Measurements from ENCODE around the gene RNF220.

DNA sequence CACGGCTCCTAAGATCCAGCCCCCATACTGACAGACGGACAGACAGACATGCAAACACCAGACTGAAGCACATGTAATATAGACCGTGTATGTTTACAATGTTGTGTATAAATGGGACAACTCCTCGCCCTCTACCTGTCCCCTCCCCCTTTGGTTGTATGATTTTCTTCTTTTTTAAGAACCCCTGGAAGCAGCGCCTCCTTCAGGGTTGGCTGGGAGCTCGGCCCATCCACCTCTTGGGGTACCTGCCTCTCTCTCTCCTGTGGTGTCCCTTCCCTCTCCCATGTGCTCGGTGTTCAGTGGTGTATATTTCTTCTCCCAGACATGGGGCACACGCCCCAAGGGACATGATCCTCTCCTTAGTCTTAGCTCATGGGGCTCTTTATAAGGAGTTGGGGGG lies 246.0 kb downstream of the RNF220 start:
- TF ChIP-seq, protein P1, sequence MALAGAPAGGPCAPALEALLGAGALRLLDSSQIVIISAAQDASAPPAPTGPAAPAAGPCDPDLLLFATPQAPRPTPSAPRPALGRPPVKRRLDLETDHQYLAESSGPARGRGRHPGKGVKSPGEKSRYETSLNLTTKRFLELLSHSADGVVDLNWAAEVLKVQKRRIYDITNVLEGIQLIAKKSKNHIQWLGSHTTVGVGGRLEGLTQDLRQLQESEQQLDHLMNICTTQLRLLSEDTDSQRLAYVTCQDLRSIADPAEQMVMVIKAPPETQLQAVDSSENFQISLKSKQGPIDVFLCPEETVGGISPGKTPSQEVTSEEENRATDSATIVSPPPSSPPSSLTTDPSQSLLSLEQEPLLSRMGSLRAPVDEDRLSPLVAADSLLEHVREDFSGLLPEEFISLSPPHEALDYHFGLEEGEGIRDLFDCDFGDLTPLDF (CRISPR knock-in tag; IDR thresholded peaks at IDR 0.05), result no peak
- no peak for TF ChIP-seq TCF7 (CRISPR knock-in tag; IDR thresholded peaks at IDR 0.05; ENCODE audit: low read depth)
- TF ChIP-seq, protein P2, sequence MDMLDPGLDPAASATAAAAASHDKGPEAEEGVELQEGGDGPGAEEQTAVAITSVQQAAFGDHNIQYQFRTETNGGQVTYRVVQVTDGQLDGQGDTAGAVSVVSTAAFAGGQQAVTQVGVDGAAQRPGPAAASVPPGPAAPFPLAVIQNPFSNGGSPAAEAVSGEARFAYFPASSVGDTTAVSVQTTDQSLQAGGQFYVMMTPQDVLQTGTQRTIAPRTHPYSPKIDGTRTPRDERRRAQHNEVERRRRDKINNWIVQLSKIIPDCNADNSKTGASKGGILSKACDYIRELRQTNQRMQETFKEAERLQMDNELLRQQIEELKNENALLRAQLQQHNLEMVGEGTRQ (CRISPR knock-in tag; IDR thresholded peaks at IDR 0.05), result no peak
- TF ChIP-seq ZNF416 (CRISPR knock-in tag; IDR thresholded peaks at IDR 0.05), result no peak
- TF ChIP-seq ESRRA (CRISPR knock-in tag; IDR thresholded peaks at IDR 0.05; ENCODE audit: borderline replicate concordance), result no peak
- TF ChIP-seq, protein P3, sequence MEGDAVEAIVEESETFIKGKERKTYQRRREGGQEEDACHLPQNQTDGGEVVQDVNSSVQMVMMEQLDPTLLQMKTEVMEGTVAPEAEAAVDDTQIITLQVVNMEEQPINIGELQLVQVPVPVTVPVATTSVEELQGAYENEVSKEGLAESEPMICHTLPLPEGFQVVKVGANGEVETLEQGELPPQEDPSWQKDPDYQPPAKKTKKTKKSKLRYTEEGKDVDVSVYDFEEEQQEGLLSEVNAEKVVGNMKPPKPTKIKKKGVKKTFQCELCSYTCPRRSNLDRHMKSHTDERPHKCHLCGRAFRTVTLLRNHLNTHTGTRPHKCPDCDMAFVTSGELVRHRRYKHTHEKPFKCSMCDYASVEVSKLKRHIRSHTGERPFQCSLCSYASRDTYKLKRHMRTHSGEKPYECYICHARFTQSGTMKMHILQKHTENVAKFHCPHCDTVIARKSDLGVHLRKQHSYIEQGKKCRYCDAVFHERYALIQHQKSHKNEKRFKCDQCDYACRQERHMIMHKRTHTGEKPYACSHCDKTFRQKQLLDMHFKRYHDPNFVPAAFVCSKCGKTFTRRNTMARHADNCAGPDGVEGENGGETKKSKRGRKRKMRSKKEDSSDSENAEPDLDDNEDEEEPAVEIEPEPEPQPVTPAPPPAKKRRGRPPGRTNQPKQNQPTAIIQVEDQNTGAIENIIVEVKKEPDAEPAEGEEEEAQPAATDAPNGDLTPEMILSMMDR (IDR thresholded peaks at IDR 0.05), result no peak
- TF ChIP-seq, protein P4, sequence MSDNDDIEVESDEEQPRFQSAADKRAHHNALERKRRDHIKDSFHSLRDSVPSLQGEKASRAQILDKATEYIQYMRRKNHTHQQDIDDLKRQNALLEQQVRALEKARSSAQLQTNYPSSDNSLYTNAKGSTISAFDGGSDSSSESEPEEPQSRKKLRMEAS (CRISPR knock-in tag; IDR thresholded peaks at IDR 0.05), result no peak
- TF ChIP-seq SMAD3 (CRISPR knock-in tag; IDR thresholded peaks at IDR 0.05; ENCODE audit: borderline replicate concordance), result no peak
- TF ChIP-seq, protein P5, sequence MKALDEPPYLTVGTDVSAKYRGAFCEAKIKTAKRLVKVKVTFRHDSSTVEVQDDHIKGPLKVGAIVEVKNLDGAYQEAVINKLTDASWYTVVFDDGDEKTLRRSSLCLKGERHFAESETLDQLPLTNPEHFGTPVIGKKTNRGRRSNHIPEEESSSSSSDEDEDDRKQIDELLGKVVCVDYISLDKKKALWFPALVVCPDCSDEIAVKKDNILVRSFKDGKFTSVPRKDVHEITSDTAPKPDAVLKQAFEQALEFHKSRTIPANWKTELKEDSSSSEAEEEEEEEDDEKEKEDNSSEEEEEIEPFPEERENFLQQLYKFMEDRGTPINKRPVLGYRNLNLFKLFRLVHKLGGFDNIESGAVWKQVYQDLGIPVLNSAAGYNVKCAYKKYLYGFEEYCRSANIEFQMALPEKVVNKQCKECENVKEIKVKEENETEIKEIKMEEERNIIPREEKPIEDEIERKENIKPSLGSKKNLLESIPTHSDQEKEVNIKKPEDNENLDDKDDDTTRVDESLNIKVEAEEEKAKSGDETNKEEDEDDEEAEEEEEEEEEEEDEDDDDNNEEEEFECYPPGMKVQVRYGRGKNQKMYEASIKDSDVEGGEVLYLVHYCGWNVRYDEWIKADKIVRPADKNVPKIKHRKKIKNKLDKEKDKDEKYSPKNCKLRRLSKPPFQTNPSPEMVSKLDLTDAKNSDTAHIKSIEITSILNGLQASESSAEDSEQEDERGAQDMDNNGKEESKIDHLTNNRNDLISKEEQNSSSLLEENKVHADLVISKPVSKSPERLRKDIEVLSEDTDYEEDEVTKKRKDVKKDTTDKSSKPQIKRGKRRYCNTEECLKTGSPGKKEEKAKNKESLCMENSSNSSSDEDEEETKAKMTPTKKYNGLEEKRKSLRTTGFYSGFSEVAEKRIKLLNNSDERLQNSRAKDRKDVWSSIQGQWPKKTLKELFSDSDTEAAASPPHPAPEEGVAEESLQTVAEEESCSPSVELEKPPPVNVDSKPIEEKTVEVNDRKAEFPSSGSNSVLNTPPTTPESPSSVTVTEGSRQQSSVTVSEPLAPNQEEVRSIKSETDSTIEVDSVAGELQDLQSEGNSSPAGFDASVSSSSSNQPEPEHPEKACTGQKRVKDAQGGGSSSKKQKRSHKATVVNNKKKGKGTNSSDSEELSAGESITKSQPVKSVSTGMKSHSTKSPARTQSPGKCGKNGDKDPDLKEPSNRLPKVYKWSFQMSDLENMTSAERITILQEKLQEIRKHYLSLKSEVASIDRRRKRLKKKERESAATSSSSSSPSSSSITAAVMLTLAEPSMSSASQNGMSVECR (CRISPR knock-in tag; IDR thresholded peaks at IDR 0.05; ENCODE audit: borderline replicate concordance), result no peak
- TF ChIP-seq CREB1 (CRISPR knock-in tag; IDR thresholded peaks at IDR 0.05), result no peak
- no peak for TF ChIP-seq ZNF232 (CRISPR knock-in tag; IDR thresholded peaks at IDR 0.05)
- TF ChIP-seq RELA (CRISPR knock-in tag; IDR thresholded peaks at IDR 0.05; ENCODE audit: borderline replicate concordance), result no peak
- TF ChIP-seq, protein P6, sequence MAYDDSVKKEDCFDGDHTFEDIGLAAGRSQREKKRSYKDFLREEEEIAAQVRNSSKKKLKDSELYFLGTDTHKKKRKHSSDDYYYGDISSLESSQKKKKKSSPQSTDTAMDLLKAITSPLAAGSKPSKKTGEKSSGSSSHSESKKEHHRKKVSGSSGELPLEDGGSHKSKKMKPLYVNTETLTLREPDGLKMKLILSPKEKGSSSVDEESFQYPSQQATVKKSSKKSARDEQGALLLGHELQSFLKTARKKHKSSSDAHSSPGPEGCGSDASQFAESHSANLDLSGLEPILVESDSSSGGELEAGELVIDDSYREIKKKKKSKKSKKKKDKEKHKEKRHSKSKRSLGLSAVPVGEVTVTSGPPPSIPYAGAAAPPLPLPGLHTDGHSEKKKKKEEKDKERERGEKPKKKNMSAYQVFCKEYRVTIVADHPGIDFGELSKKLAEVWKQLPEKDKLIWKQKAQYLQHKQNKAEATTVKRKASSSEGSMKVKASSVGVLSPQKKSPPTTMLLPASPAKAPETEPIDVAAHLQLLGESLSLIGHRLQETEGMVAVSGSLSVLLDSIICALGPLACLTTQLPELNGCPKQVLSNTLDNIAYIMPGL (CRISPR knock-in tag; IDR thresholded peaks at IDR 0.05), result no peak

Measured in WTC11 (cell line).